Smooth muscle cell (in vitro differentiated cells): Measurements from ENCODE around the gene RTN4. TPM values are rescaled to one million over a fixed set of nuclear protein-coding genes. Genes with fewer than 3 reads are reported as not detected.
"Not testable (repeated sequence)": the region's sequence is repeated elsewhere in the genome, so short reads cannot be mapped to it uniquely, and the experiment has no call there.

ENCODE experiments used
- DNase-seq: peaks from one replicate; lab custom pipeline; 2025; ENCODE audit not compliant: unreplicated experiment; lab: John Stamatoyannopoulos, UW
- H2AFZ ChIP-seq: fragments of 200-600 bp; sonication (generic); 2 replicates; pipeline ENCODE4 v1.6.0; 2016; ENCODE audit warnings: antibody characterized with exemption, low read depth, mild to moderate bottlenecking
- H3F3A ChIP-seq: fragments of 200-600 bp; sonication (generic); 2 replicates; pipeline ENCODE4 v1.6.0; 2017; ENCODE audit warnings: antibody characterized with exemption, low read depth
- H3K27ac ChIP-seq: fragments of 200-600 bp; sonication (generic); 2 replicates; pipeline ENCODE4 v1.5.1; 2016; ENCODE audit warnings: low read depth, mild to moderate bottlenecking
- H3K27me3 ChIP-seq: fragments of 200-600 bp; sonication (generic); 2 replicates; pipeline ENCODE4 v1.6.1; 2016; ENCODE audit warnings: low read depth, mild to moderate bottlenecking
- H3K36me3 ChIP-seq: fragments of 200-600 bp; sonication (generic); 2 replicates; pipeline ENCODE4 v1.5.1; 2016; ENCODE audit warnings: low read depth
- H3K4me1 ChIP-seq: fragments of 200-600 bp; sonication (generic); 2 replicates; pipeline ENCODE4 v1.5.1; 2016; ENCODE audit warnings: low read depth
- H3K4me2 ChIP-seq: fragments of 200-600 bp; sonication (generic); 2 replicates; pipeline ENCODE4 v1.6.0; 2016; ENCODE audit warnings: mild to moderate bottlenecking
- H3K4me3 ChIP-seq: fragments of 200-600 bp; sonication (generic); 2 replicates; pipeline ENCODE4 v1.5.1; 2016; ENCODE audit warnings: mild to moderate bottlenecking
- H3K79me2 ChIP-seq: fragments of 200-600 bp; sonication (generic); 2 replicates; pipeline ENCODE4 v1.6.0; 2016; ENCODE audit warnings: low read depth, mild to moderate bottlenecking
- H3K9ac ChIP-seq: fragments of 200-600 bp; sonication (generic); 2 replicates; pipeline ENCODE4 v1.6.0; 2016; ENCODE audit warnings: low read depth
- H3K9me3 ChIP-seq: fragments of 200-600 bp; sonication (generic); replicated peaks from 2 replicates; pipeline ENCODE4 v1.5.1; 2016; ENCODE audit warnings: low read depth
- H4K20me1 ChIP-seq: fragments of 200-600 bp; sonication (generic); 2 replicates; pipeline ENCODE4 v1.6.0; 2016; ENCODE audit warnings: low read depth
- CTCF ChIP-seq: fragments of 200-600 bp; sonication (generic); IDR thresholded peaks from 2 replicates; pipeline ENCODE4 v1.5.1; 2017; ENCODE audit warnings: borderline replicate concordance, mild to moderate bottlenecking, antibody characterized with exemption; ENCODE audit not compliant: insufficient read depth, poor library complexity, severe bottlenecking
- WGBS: methylation state at CpG from one replicate; pipeline ENCODE4 v1.1.7; 2016; ENCODE audit warnings: low lambda C conversion rate; 5-methylcytosine and 5-hydroxymethylcytosine counted together
- polyA plus RNA-seq: library from polyadenylated mRNA; unstranded; fragments of >200 nt; fragmentation: Nextera tagmentation; extraction: Ambion mirVana; gene quantifications from 2 replicates; pipeline ENCODE4 v1.2.1, GENCODE V29; 2016
- total RNA-seq: library from RNA; depleted of rRNA; stranded (reverse); fragments of >200 nt; gene quantifications from 2 replicates; pipeline ENCODE4 v1.2.3, GENCODE V29; 2014

The RTN4 gene
- total and polyA plus RNA-seq, 2 experiments from 2014 or later: 295 to 335 TPM

DNA sequence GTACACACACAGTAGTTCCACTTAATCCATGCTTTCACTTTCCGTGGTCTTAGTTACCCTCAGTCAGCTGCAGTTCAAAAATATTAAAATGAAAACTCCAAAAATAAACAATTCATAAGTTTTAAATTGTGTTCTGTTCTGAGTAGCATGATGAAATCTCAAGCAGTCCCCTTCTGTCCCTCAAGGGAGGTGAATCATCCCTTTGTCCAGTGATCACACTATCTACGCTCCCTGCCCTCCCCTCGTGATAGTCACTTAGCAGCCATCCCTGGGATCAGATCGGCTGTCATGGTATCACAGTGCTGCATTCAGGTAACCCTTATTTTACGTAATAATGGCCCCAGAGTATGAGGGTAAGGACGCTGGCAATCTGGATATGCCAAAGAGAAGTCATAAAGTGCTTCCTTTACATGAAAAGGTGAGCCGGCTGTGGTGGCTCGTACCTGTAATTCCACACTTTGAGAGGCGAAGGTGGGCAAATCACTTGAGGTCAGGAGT lies 5.8 kb upstream of the RTN4 start:
- Histone ChIP-seq H3K36me3 (no peaks in the 10 kb centered on the region), H3K27me3 (no peaks in the 10 kb centered on the region), H2AFZ (no peak overlapping the region), H3K4me3 (no peak overlapping the region), H3K79me2 (peaks cover 19% of the 10 kb centered on the region), H4K20me1 (no peaks in the 10 kb centered on the region), H3K27ac (no peak overlapping the region), H3K9ac (no peak overlapping the region), H3F3A (peaks cover 11% of the 10 kb centered on the region), H3K4me1 (peaks cover 12% of the 10 kb centered on the region), H3K4me2 (no peak overlapping the region), H3K9me3 (no peaks in the 10 kb centered on the region)
- DNase-seq: no peak
- TF ChIP-seq CTCF: no peak
- WGBS: 64% methylated on average over 9 of the region's 9 CpGs

- no peak overlapping the region for H3K4me3 ChIP-seq
- peak overlapping the region; percentile 4 for H3K27ac ChIP-seq
- no peak overlapping the region for H3K4me2 ChIP-seq
- TF ChIP-seq CTCF: no peak
- H4K20me1 ChIP-seq: peaks cover 2% of the 10 kb centered on the region
- 78% methylated on average over 7 of the region's 7 CpGs for WGBS
- H3K36me3 ChIP-seq: no peaks in the 10 kb centered on the region
- no peaks in the 10 kb centered on the region for H3K27me3 ChIP-seq
- DNase-seq: no peak
- peaks cover 12% of the 10 kb centered on the region for H3K4me1 ChIP-seq
- peaks cover 11% of the 10 kb centered on the region for H3F3A ChIP-seq
- peaks cover 28% of the 10 kb centered on the region for H3K79me2 ChIP-seq
- no peak overlapping the region for H3K9ac ChIP-seq
- no peaks in the 10 kb centered on the region for H3K9me3 ChIP-seq
- H2AFZ ChIP-seq: no peak overlapping the region
These were observed 4.0 kb upstream of the RTN4 start for GRCh38 chr2:55054106-55054875.

DNA sequence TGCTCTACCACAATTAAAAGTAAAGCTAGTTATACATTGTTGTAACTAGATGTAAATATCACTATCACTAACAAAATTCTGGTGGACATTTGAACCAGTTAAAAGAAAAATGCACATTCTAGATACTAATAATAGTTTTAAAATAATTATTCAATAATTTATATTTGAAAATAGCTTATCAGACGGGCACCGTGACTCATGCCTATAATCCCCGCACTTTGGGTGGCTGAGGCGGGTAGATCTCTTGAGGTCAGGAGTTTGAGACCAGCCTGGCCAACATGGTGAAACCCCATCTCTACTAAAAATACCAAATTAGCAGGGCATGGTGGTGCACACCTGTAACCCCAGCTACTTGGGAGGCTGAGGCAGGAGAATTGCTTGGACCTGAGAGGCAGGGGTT lies 3.0 kb upstream of the RTN4 start:
- not testable (repeated sequence) for H3K4me3 ChIP-seq
- H3K4me2 ChIP-seq: peak overlapping the region; percentile 87
- 92% methylated on average over 4 of the region's 4 CpGs for WGBS

DNA sequence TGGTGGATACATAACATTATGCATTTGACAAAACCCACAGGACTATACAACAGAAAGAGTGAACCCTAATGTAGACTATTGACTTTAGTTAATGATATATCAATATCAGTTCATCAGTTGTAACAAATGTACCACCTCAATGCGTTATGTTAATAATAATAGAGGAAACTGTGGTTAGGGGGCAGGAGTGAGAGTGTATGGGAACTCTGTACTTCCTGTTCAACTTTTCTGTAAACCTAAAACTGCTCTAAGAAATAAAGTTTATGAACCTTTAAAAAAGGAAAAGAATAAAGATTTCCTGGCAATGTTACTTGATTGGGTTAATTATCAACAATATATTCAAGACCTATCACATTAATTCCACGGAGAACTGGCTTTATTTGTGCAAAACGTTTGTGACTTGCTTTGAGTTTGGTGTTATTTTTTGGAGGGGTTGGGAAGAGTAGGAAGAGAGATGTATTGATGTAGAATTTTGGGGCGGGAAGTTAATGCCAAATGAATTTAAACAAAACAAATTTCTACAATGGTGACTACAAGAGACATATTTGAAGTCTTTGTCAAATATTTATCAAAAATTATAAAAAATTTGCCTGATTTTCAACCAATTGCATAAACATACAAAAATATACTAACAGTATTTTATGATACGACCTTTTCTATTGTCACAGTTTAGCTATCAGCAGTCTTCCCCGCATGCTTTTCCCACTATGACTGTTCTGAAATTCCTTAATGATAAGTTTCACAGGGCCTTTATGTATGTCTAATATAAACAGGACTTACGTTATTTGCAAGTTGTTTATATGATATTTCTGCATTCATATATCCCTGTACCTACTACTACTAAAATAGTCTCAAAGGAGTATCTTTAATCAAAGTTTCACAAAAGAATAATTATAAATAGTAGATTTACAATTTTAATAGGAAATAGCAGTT lies 2.1 kb upstream of the RTN4 start:
- Histone ChIP-seq H3K79me2 (peaks cover 47% of the 10 kb centered on the region), H3K4me3 (peak overlapping the region; percentile 94), H3K27ac (peak overlapping the region; percentile 99), H3K36me3 (no peaks in the 10 kb centered on the region), H3F3A (peaks cover 13% of the 10 kb centered on the region), H3K9ac (peak overlapping the region; percentile 46), H3K4me1 (peaks cover 17% of the 10 kb centered on the region), H3K27me3 (no peaks in the 10 kb centered on the region), H2AFZ (no peak overlapping the region), H4K20me1 (peaks cover 21% of the 10 kb centered on the region), H3K4me2 (peak overlapping the region; percentile 87), H3K9me3 (no peaks in the 10 kb centered on the region)
- DNase-seq: no peak
- WGBS: 62% methylated on average over 7 of the region's 7 CpGs
- TF ChIP-seq CTCF: no peak

More for the DNA sequence above, 3.0 kb upstream of the RTN4 start:
- Histone ChIP-seq H3F3A (peaks cover 13% of the 10 kb centered on the region), H3K79me2 (peaks cover 39% of the 10 kb centered on the region), H3K4me1 (peaks cover 12% of the 10 kb centered on the region), H4K20me1 (peaks cover 13% of the 10 kb centered on the region)
- H3K9ac ChIP-seq, H3K27me3 ChIP-seq, H2AFZ ChIP-seq, DNase-seq, H3K9me3 ChIP-seq, H3K36me3 ChIP-seq, H3K27ac ChIP-seq: not testable (repeated sequence)
